G401 (cell line): Measurements from ENCODE around the gene RHBDF1. TPM values are rescaled to one million over a fixed set of nuclear protein-coding genes. Genes with fewer than 3 reads are reported as not detected.
"Not testable (repeated sequence)": the region's sequence is repeated elsewhere in the genome, so short reads cannot be mapped to it uniquely, and the experiment has no call there.

ENCODE experiments used
- DNase-seq: peaks from one replicate; pipeline ENCODE4 v3.0.0-alpha.2; 2015; ENCODE audit warnings: low spot score
- in situ Hi-C: cut with HindIII; loops from 2 replicates; pipeline ENCODE4 v1.10.0; 2016; ENCODE audit warnings: low sequenced_read_pairs, mixed read lengths
- total RNA-seq: library from RNA; depleted of rRNA; stranded (reverse); fragments of >200 nt; shearing (Covaris generic); gene quantifications from 2 replicates; pipeline ENCODE4 v1.2.3, GENCODE V29; 2014

Gene RHBDF1
- total RNA-seq, 1 experiment from 2014 or later = 24.9 TPM

DNA sequence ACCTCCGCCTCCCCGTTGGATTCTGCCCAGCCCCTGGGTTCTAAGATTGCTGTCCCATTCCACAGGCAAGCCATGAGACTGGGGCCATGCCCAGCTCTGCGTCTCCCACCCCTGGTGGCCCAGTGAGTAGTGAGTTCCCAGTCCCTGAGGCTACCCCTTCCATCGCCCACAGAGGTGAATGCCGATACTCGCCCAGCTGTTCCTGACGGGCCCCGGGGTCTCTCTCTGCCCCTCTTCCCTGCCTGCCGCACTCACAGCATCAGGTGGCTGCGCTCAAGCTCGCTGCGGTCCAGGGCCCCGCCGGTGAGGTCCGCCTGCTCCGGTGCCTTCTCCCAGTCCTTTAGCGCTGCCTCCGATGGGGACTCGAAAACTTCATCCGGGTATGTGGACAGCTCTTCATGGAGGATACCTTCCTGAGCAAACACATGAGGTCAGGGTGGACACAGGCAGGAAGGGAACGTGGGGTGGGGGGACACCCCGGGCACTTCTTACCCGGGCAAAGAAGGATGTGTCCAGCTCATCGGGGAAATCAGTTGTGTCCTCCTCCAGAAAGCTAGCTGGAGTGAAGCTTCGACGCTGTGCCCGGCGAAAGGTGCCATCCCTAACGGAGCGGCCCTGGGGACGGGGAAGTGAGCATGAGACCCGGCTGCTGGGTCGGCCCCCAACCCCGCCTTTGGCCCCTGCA lies 10.0 kb downstream of the RHBDF1 start:
- peak; percentile 0 for DNase-seq
- in situ Hi-C loops = no loop called here

DNA sequence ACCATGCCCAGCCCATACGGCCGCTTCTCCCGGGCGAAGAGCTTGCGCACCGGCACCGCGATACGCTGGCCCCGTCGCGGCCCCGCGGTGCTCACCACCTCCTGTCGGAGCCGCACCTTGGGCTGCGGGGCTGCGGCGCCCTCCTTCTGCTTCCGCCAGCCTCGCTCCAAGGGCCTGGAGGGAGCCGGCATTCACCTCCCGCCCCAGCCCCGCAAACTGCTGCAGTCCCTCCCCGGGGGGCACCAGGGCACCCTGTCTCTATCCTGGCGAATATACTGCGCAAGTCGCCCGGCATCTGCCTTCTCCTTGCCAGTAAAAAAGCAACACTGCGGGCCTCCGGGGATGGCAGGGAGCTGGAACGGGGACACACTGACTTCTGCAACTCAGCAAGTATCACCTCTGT lies 10.6 kb downstream of the RHBDF1 start:
- DNase-seq = no peak
- in situ Hi-C loops = no loop called here

DNA sequence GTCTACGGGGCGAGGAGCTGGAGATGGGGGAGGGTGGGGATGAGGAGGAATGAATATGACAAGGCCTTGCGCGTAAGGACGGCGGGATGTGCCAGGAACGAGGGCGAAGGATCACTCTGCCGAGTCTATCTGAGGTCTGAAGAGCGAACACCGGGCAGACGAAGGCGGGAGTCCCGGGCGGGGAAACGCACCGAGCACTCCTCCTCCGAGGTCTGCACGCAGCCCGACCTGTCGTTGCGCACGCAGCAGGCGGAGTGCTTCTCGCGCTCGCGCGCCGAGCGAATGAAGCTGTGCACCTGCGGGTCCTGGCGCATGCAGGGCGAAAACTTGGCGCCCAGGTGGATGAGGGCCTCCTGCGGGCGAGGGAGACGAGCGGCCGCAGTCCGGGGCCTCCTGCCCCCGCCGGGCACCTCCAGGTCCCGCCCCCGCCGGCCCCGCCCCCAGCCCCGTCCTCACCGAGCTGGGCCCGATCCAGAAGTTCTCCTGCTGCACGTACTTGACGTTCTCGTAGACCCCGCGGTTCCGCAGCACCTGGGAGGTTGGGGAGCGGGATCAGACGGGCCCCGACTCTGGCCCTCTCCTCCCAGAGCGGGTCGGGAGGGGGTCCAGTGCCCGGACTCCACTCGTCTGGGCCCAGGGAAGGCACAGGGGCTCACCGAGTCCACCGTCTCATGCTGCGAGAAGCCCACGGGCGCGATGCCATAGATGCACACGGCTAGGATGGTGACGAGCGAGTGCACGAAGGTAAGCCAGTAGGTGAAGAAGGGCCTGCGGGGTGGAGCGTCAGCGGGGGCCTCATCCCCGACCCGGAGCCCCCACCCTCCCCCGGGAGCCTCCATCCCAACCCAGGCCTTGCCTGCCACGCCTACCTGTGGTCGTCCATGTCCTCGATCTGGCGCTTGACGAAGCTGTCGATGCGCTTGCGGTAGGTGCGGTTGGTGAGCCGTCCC lies 11.2 kb downstream of the RHBDF1 start:
- DNase-seq = peak; percentile 0
- in situ Hi-C loops = no loop called here

- in situ Hi-C loops = no loop called here
- no peak for DNase-seq
Measured at GRCh38 chr16:60166-60565, 12.3 kb downstream of the RHBDF1 start.

- DNase-seq = peak; percentile 60
- in situ Hi-C loops = no loop called here
Measured at GRCh38 chr16:59440-60059, 12.9 kb downstream of the RHBDF1 start.

- in situ Hi-C loops = no loop called here
Measured at GRCh38 chr16:58491-59439, 13.7 kb downstream of the RHBDF1 start.

GRCh38 chr16:57711-58110 lies 14.7 kb downstream of the RHBDF1 start:
- DNase-seq = no peak
- in situ Hi-C loops = no loop called here

More at GRCh38 chr16:58491-59439, 13.7 kb downstream of the RHBDF1 start:
- no peak for DNase-seq

DNA sequence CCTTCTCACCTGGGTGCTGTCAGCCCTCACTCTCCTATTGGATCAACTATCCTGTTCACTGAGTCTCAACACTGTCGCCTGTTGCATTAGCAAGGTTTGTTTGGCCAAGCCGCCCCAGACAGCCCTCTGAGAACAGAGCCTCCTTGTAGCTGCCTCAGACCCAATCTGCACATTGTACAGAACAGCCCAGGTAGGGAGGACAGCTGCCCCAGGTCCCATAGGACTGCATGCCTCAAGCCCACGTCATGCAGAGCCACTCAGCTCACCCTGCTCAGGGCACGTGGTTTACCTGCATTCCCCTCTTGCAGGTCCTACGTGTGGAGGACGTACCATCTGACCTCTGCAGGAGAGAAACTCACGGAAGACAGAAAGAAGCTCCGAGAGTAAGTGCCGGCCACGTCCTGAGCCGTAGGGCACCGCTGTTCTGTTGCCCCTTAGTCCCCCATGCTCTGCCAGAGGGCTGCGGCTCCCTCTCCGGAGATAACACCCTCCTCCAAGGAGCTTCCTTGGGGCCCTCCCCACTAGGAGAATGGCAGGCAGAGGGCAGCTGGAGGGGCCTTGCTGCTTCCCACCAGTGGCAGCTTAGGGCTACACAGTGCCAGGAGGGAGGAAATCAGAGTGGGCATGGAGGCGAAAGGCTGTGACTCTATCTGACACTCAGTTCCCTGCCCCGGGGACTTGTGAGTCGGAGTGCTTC lies 16.1 kb downstream of the RHBDF1 start:
- no peak for DNase-seq
- in situ Hi-C loops = no loop called here

DNA sequence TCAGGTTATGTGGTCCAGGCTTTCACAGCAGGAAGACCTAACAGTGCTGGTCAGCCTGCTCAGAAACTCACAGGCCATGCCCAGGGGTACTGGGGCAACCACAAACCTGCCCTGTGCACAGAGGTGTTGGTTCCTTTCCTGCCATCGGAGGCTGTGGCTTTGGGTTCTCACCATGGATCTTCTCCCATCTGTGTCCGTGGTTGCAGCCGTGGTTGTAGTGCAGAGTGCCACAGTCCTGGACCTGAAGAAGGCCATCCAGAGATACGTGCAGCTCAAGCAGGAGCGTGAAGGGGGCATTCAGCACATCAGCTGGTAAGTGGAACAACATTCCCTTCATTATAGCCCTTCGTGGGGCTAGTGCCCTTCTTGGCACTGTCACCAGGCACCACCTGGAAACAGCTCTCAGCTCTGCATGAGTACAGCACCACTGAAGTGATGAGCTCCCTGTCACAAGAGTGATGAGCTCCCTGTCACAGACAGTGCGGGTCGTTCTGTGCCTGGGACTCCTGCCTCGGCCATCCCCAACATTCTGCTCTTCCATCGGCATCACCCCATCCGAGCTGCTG lies 16.8 kb downstream of the RHBDF1 start:
- in situ Hi-C loops = no loop called here
- DNase-seq = no peak

- no peak for DNase-seq
- in situ Hi-C loops = no loop called here
Measured at GRCh38 chr16:54237-54581, 18.2 kb downstream of the RHBDF1 start.

- in situ Hi-C loops = no loop called here
Measured at GRCh38 chr16:53346-54236, 18.8 kb downstream of the RHBDF1 start, which contains the start of the genes POLR3K and SNRNP25. Gene POLR3K, minus strand, starts transcription at chr16:53608. Its CDS starts 22 bp downstream, at chr16:53586. Gene SNRNP25, plus strand, starts transcription at chr16:53828. Its CDS starts 189 bp downstream, at chr16:54017.

GRCh38 chr16:50769-51591 lies 21.5 kb downstream of the RHBDF1 start:
- in situ Hi-C loops = no loop called here
- no peak for DNase-seq

More at GRCh38 chr16:53346-54236, 18.8 kb downstream of the RHBDF1 start, which contains the start of the genes POLR3K and SNRNP25:
- DNase-seq = peak; percentile 97

DNA sequence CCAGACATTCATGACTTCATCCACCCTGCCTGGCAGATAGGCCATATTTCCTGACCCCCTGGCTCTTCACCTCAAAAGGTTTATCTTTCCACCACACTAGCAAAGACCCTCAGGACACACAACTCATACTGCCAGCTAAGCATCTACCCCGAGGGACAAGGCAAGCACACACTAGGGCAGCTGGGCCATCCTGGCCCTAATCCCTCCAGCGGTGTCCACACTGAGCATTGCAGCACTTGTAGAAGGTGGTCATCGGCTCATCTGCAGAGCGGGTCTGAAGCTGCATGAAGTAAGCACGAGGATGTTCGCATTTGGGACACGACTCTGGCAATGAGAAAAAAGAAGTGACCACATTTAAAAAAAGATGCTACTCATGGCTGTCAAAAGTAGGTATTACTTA lies 25.2 kb downstream of the RHBDF1 start:
- DNase-seq = no peak
- in situ Hi-C loops = no loop called here

- DNase-seq, in situ Hi-C loops: not testable (repeated sequence)
Measured at GRCh38 chr16:46510-46909, 25.9 kb downstream of the RHBDF1 start.

DNA sequence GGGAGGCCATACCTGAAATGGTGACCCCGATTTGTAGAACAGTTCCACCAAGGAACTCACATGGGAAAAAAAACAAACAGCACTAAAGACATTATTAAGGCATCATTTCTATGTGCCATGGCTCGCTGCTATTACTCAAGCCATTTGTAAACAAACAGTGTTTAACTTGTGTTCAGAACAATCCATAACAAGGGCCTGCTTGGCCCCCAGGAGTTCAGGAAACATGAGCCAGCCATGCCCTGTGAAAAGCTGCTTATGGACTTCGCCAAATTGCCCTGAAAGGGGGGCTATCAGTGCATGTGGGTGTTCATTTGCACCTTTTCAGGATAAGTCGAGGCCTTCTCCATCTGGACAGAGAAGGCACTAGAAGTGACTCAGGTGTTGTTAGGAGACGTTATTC lies 27.0 kb downstream of the RHBDF1 start:
- in situ Hi-C loops = no loop called here
- DNase-seq = no peak

GRCh38 chr16:44655-45054 lies 27.8 kb downstream of the RHBDF1 start:
- in situ Hi-C loops = no loop called here

More at GRCh38 chr16:44655-45054, 27.8 kb downstream of the RHBDF1 start:
- no peak for DNase-seq
